ENCODE data around the gene ATRIP.
"Not testable (repeated sequence)": the region's sequence is repeated elsewhere in the genome, so short reads cannot be mapped to it uniquely, and the experiment has no call there.

Gene ATRIP

DNA sequence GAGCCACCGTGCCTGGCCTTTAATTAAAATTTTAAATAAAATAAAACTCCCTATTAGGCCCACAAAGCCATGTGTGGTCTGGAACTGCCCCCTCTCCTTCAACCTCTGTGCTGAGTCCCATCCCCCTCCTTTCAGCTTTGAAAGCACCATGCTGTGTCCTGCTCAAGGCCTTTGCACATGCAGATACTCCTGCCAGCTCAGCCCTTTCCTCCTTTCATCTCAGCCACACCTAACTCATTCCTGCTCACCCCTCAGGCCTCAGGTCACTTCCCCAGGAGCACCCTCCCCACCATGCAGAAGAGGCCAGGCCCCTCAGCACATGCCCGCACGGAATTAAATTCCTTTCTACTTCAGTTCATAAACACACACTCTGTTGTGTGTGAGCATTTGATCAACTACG, 28.1 kb downstream of the ATRIP start:
- TF ChIP-seq ZFX (IDR thresholded peaks at IDR 0.05) (no peak), CTCF (conservative IDR thresholded peaks at IDR 0.05) (no peak)
- H3K27ac ChIP-seq = no peak overlapping the region

- H3K27ac ChIP-seq = no peak overlapping the region
- TF ChIP-seq CTCF (conservative IDR thresholded peaks at IDR 0.05) (no peak), ZFX (IDR thresholded peaks at IDR 0.05) (no peak)
These were observed 28.7 kb downstream of the ATRIP start for GRCh38 chr3:48475188-48475587.

DNA sequence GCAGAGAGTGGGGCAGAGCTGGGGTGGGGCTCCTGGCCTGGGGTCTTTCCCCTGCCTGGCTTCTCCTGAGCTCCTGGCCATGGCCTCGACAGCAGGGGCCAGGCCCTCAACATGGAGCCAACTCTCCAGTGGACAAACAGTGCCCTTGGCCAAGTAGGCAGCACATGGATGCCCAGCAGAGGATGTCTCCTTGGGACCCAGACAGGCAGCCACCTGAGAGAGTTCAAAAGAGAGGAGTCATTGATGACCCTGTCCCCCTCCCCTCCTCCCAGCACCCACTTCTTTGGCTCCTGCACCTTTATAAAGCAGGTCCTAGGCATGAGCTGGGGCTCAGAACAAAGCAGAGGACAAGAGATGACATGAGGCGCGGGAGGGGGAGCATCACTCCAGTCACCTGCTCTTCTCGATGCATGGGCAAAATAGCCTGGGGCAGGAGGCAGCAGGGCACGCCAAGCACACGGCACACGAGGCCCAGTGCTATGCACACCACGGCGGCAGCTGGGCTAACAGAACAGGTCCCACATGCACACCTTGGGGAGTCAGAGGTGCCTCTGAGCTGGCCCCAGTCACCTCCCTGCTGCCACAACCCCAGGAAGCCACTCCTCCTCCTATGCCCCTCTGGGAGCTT, 30.0 kb downstream of the ATRIP start:
- no peak overlapping the region for H3K27ac ChIP-seq
- TF ChIP-seq ZFX (IDR thresholded peaks at IDR 0.05) (no peak), CTCF (conservative IDR thresholded peaks at IDR 0.05) (no peak)

DNA sequence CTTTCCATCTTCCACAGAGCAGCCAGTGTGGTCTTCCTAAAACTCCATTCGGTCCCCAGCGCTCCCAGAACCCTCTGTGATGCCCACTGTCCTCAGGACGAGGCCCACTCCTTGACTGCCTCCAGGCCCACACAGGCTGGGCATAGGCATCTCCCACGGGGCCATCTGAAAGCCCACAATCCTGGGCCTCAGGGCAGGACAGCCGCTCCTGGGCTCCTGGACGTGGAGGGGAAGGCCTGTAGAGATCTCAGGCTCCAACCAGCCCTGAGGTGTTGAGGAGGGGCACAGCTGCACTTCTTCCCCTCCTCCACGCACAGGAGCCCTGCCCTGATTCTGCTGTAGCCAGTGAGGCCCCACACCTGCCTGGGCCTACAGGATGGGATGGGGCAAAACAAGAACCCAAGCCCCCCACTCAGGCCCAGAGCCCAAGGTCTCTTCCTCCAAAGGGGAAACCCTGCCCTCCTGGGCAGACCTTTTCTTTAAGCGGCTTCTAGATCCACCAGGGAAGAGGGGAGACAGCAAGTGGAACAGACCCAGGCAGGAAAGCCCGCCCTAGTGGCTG, 31.5 kb downstream of the ATRIP start:
- no peak overlapping the region for H3K27ac ChIP-seq

DNA sequence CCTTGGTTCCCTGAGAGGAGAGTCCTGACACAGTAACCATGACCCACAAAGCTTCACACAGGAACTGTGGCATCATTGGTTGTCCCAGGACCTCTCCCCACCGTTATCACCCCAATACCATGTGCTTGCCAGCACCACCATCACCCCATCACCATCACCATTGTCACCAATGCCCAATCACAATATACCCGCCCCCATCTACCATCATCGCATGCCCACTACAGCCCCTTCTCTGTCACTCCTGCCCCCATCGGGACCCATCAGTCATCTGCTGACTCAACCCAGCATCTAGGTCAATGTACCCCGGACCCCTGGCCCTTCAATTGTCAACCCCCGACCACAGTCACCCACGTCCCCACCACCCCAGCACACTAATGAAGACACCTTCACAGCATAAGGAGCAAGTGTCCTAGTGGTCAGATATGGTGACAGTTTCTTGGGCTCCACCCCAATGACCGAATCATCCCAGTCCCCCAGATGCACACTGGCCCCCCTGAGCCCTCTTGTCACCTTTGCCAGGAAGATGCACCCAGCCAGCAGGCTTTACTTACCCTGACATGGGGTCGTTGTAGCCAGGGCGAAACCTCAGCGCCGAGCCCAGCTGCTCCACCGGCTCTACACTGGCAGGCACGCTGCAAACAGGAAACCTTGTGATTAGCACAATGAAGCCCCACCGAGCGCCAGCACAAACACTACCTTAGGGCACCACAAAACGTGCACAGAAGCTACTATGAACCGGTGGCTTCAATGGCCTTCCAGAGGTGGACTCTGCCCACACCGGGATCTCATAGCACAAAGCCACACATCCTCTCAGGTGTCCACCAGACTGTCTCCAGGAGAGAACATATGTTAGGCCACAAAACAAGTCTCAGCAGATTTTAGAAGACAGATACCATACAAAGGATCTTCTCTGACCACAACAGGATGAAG, 32.4 kb downstream of the ATRIP start:
- H3K27ac ChIP-seq = no peak overlapping the region
- TF ChIP-seq CTCF (conservative IDR thresholded peaks at IDR 0.05) (no peak), ZFX (IDR thresholded peaks at IDR 0.05) (no peak)

More for the DNA sequence above, 31.5 kb downstream of the ATRIP start:
- no peak for TF ChIP-seq ZFX (IDR thresholded peaks at IDR 0.05)
- no peak for TF ChIP-seq CTCF (conservative IDR thresholded peaks at IDR 0.05)

GRCh38 chr3:48480891-48481290, 34.4 kb downstream of the ATRIP start:
- not testable (repeated sequence) for H3K27ac ChIP-seq

DNA sequence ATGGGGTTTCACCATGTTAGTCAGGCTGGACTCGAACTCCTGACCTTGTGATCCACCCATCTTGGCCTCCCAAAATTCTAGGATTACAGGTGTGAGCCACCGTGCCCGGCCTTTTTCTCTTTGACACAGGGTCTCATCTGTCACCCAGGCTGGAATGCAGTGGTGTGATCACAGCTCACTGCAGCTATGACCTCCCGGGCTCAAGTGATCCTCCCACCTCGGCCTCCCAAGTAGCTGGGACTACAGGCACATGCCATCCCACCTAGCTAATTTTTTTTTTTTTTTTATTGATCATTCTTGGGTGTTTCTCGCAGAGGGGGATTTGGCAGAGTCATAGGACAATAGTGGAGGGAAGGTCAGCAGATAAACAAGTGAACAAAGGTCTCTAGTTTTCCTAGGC, 36.3 kb downstream of the ATRIP start:
- H3K27ac ChIP-seq = not testable (repeated sequence)

GRCh38 chr3:48486952-48487351, 40.4 kb downstream of the ATRIP start:
- TF ChIP-seq CTCF (conservative IDR thresholded peaks at IDR 0.05) (no peak), ZFX (IDR thresholded peaks at IDR 0.05) (no peak)

More at GRCh38 chr3:48486952-48487351, 40.4 kb downstream of the ATRIP start:
- H3K27ac ChIP-seq = no peak overlapping the region

Measured in C4-2B (cell line).